GM12878 (cell line): Measurements from ENCODE around the gene CSMD2. TPM values are rescaled to one million over a fixed set of nuclear protein-coding genes. Genes with fewer than 3 reads are reported as not detected.

ENCODE experiments used
- ATAC-seq: fragments of 200-7000 bp; cut with Tn5 transposase; 3 replicates; pipeline ENCODE4 v1.9.1; 2020; ENCODE audit warnings: mild to moderate bottlenecking, moderate library complexity
- BruUV-seq: library from RNA; stranded (reverse); fragments of 400-500 nt; replicated peaks from 2 replicates; lab custom pipeline; 2021; lab: Mats Ljungman, UMichigan
- CTCF ChIA-PET: fragments of 300-600 bp; sonication (Branson Sonifier 250); formaldehyde crosslinking; extraction: SDS; loops from one replicate; lab custom pipeline; 2021; ENCODE audit warnings: inconsistent platforms; lab: Yijun Ruan, JAX
- POLR2A ChIA-PET: fragments of 350-600 bp; formaldehyde crosslinking; extraction: SDS; loops from one replicate; lab custom pipeline; 2021; ENCODE audit warnings: inconsistent platforms; lab: Charles Lee
- RAD21 ChIA-PET: fragments of 300-600 bp; sonication (Branson Sonifier 250); formaldehyde crosslinking; loops from one replicate; lab custom pipeline; 2023; ENCODE audit warnings: antibody characterized with exemption; ENCODE audit not compliant: unreplicated experiment; lab: Charles Lee
- SMC1A ChIA-PET: fragments of 300-600 bp; sonication (Branson Sonifier 250); formaldehyde crosslinking; loops from one replicate; lab custom pipeline; 2023; ENCODE audit not compliant: unreplicated experiment, uncharacterized antibody; lab: Charles Lee
- DNase-seq: peaks from one replicate; pipeline ENCODE4 v3.0.0-alpha.2; 2011; ENCODE audit warnings: low read depth, low spot score
- FAIRE-seq: peaks from 3 replicates; lab custom pipeline; 2011; peaks lifted over from hg19 to GRCh38; lab: Jason Lieb, UNC
- H2AFZ ChIP-seq: 2 replicates; pipeline ENCODE4 v1.6.0; 2011; ENCODE audit warnings: low read depth, low read length, control low read depth; ENCODE audit not compliant: control insufficient read depth
- H3K27ac ChIP-seq: 2 replicates; pipeline ENCODE4 v1.5.1; 2011; ENCODE audit warnings: control low read depth; ENCODE audit not compliant: control insufficient read depth, insufficient read depth
- H3K27me3 ChIP-seq, 2 experiments: replicated peaks in 1 of 2; 2 replicates each; pipeline versions ENCODE4 v1.6.0 to v1.6.1; 2011; ENCODE audit warnings: low read length in 1 of 2; ENCODE audit not compliant: control insufficient read depth in 2 of 2, insufficient read depth in 2 of 2
- H3K36me3 ChIP-seq, 2 experiments: 2 replicates each; pipeline ENCODE4 v1.5.1; 2011; ENCODE audit warnings: low read length in 1 of 2; ENCODE audit not compliant: control insufficient read depth in 2 of 2, insufficient read depth in 2 of 2
- H3K4me1 ChIP-seq: 2 replicates; pipeline ENCODE4 v1.6.1; 2011; ENCODE audit warnings: mild to moderate bottlenecking, low read length, moderate library complexity, mixed read lengths; ENCODE audit not compliant: control insufficient read depth, insufficient read depth
- H3K4me2 ChIP-seq: 2 replicates; pipeline ENCODE4 v1.6.0; 2011; ENCODE audit warnings: control low read depth; ENCODE audit not compliant: control insufficient read depth, insufficient read depth
- H3K4me3 ChIP-seq: fragments of 200-600 bp; sonication (generic); 2 replicates; pipeline ENCODE4 v1.5.1; 2016
- H3K79me2 ChIP-seq: 2 replicates; pipeline ENCODE4 v1.6.0; 2011; ENCODE audit warnings: low read length; ENCODE audit not compliant: control insufficient read depth, insufficient read depth
- H3K9ac ChIP-seq: 2 replicates; pipeline ENCODE4 v1.8.0; 2011; ENCODE audit warnings: low read length, control low read depth, mixed read lengths; ENCODE audit not compliant: control insufficient read depth, insufficient read depth
- H3K9me3 ChIP-seq: replicated peaks from 3 replicates; pipeline ENCODE4 v1.5.1; 2011; ENCODE audit warnings: mild to moderate bottlenecking, low read length; ENCODE audit not compliant: control insufficient read depth, insufficient read depth
- H4K20me1 ChIP-seq: 2 replicates; pipeline ENCODE4 v1.6.0; 2011; ENCODE audit not compliant: control insufficient read depth, insufficient read depth
- GABPA ChIP-seq: IDR thresholded peaks from 2 replicates; pipeline ENCODE4 v1.6.1; 2014; ENCODE audit warnings: antibody characterized with exemption, low read depth, mild to moderate bottlenecking, inconsistent platforms
- MXI1 ChIP-seq: fragments of 150-350 bp; IDR thresholded peaks from 2 replicates; pipeline ENCODE4 v1.6.1; 2011; ENCODE audit warnings: low read depth, mild to moderate bottlenecking, inconsistent platforms, low read length, improper control_type of control experiment
- MYC ChIP-seq: IDR thresholded peaks from 2 replicates; pipeline ENCODE4 v1.6.1; 2011; ENCODE audit warnings: mild to moderate bottlenecking, low read length, moderate library complexity, inconsistent platforms; ENCODE audit not compliant: insufficient read depth, insufficient replicate concordance, insufficient read length, severe bottlenecking
- NBN ChIP-seq: fragments of 450-650 bp; IDR thresholded peaks from 2 replicates; pipeline ENCODE4 v1.6.1; 2016
- NR2C2 ChIP-seq: IDR thresholded peaks from 2 replicates; pipeline ENCODE4 v1.6.1; 2011; ENCODE audit warnings: borderline replicate concordance, low read depth; ENCODE audit not compliant: control insufficient read depth, insufficient read length
- NRF1 ChIP-seq: conservative IDR thresholded peaks from 2 replicates; pipeline ENCODE4 v1.6.1; 2011; ENCODE audit warnings: mild to moderate bottlenecking, low read depth, low read length, improper control_type of control experiment
- RAD21 ChIP-seq: IDR thresholded peaks from 2 replicates; pipeline ENCODE4 v1.6.1; 2011; ENCODE audit warnings: mild to moderate bottlenecking, low read depth, low read length, moderate library complexity; ENCODE audit not compliant: insufficient read depth
- RELA ChIP-seq: fragments of 450-650 bp; IDR thresholded peaks from 2 replicates; pipeline ENCODE4 v1.8.0; 2014; ENCODE audit warnings: borderline replicate concordance; ENCODE audit not compliant: partially characterized antibody
- SIN3A ChIP-seq: IDR thresholded peaks from 2 replicates; pipeline ENCODE4 v1.6.1; 2012; ENCODE audit warnings: low read depth, low read length, improper control_type of control experiment
- SP1 ChIP-seq: IDR thresholded peaks from one replicate; pipeline ENCODE4 v1.6.1; 2011; ENCODE audit warnings: low read depth, low read length
- SRF ChIP-seq, 2 experiments: IDR thresholded peaks; 2 replicates each; pipeline ENCODE4 v1.6.1; 2011; ENCODE audit warnings: low read depth in 2 of 2, low read length in 2 of 2, mild to moderate bottlenecking in 1 of 2, moderate library complexity in 1 of 2
- STAT1 ChIP-seq: fragments of 450-650 bp; conservative IDR thresholded peaks from 2 replicates; pipeline ENCODE4 v1.6.1; 2014; ENCODE audit warnings: antibody characterized with exemption, mild to moderate bottlenecking
- STAT3 ChIP-seq: IDR thresholded peaks from 2 replicates; pipeline ENCODE4 v1.6.1; 2011; ENCODE audit warnings: low read depth, low read length, improper control_type of control experiment
- USF1 ChIP-seq: IDR thresholded peaks from 2 replicates; pipeline ENCODE4 v1.6.1; 2011; ENCODE audit warnings: borderline replicate concordance, low read depth, mild to moderate bottlenecking, moderate library complexity, mixed read lengths, low read length; ENCODE audit not compliant: insufficient read depth; ENCODE audit errors: extremely low read length
- USF2 ChIP-seq: IDR thresholded peaks from 2 replicates; pipeline ENCODE4 v1.6.1; 2011; ENCODE audit warnings: low read depth, low read length, improper control_type of control experiment, borderline replicate concordance
- ZNF274 ChIP-seq: IDR thresholded peaks from one replicate; pipeline ENCODE4 v1.8.0; 2011; ENCODE audit not compliant: insufficient read length, insufficient read depth
- WGBS: methylation state at CpG from one replicate; pipeline ENCODE4 v1.1.6; 2016; ENCODE audit warnings: low lambda C conversion rate; ENCODE audit not compliant: insufficient replicate concordance, insufficient coverage; ENCODE audit errors: missing lambda C conversion rate; 5-methylcytosine and 5-hydroxymethylcytosine counted together
- in situ Hi-C: fragments of 300-500 bp; cut with MboI; formaldehyde crosslinking; loops from 9 replicates; pipeline ENCODE4 v1.14.3; 2018; ENCODE audit warnings: mixed read lengths
- intact Hi-C: fragments of 100-400 bp; cut with micrococcal nuclease; formaldehyde crosslinking; loops from one replicate; pipeline ENCODE4 v1.14.2; 2022; ENCODE audit not compliant: unreplicated experiment
- polyA plus RNA-seq, 11 experiments: library from polyadenylated mRNA; depleted of rRNA in 4 of 11; unstranded in 6 of 11; stranded (reverse) in 5 of 11; fragments of >200 nt; fragmentation: Nextera tagmentation in 4 of 11; fragmentation: Illumina TruSeq in 1 of 11; extraction: Ambion mirVana in 4 of 11; extraction: Trizol in 1 of 11; gene quantifications; 1 replicate in 1 of 11; 2 replicates in 10 of 11; pipeline versions ENCODE4 v1.2.1 to v1.2.3, GENCODE V29; 2011 to 2016; ENCODE audit warnings: inconsistent platforms in 2 of 11, missing spikeins in 2 of 11, low read depth in 1 of 11
- total RNA-seq, 4 experiments: library from RNA; depleted of rRNA in 3 of 4; stranded (reverse); fragments of >200 nt in 3 of 4; fragmentation: Illumina TruSeq in 1 of 4; extraction: Trizol in 1 of 4; gene quantifications; 2 replicates each; pipeline versions ENCODE4 v1.2.1 to v1.2.3, GENCODE V29; 2013 to 2021

The CSMD2 gene
- total and polyA plus RNA-seq, 10 of the 15 experiments (the other 5 are each of a cell fraction or from before 2014, with no cell fraction given): under 0.01 TPM; not detected in 9

DNA sequence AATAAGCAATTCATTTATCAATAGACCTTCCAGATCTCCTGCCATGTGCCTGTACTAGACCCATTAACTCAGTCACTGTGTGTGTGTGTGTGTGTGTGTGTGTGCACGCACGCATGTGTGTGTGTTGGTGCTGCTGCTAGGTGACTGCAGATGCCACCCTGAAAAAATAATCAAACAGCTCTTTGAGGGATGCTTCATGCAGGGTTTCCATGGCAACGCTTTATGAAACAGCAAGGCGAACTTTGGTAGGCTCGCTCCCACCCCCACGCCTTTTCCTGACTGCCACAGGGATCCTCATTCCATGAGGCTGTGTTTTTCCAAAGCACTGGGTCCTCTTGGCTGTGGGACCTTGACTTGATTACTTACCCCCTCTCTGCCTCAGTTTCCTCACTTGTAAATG, 207.2 kb downstream of the CSMD2 start:
- Histone ChIP-seq H3K36me3 (no peaks in the 10 kb centered on the region), H3K9me3 (no peaks in the 10 kb centered on the region), H3K27me3 (no peaks in the 10 kb centered on the region), H3K4me3 (no peak overlapping the region), H2AFZ (no peak overlapping the region), H3K4me1 (no peaks in the 10 kb centered on the region), H3K27ac (no peak overlapping the region), H3K9ac (no peak overlapping the region), H3K79me2 (no peaks in the 10 kb centered on the region), H4K20me1 (no peaks in the 10 kb centered on the region), H3K4me2 (no peak overlapping the region)
- in situ Hi-C loops: no loop called here
- no peak for FAIRE-seq
- SMC1A ChIA-PET: no interaction called here
- RAD21 ChIA-PET: no interaction called here
- DNase-seq: no peak
- WGBS: 55% methylated on average over 6 of the region's 6 CpGs
- intact Hi-C loops: no loop called here
- no TSS peak for BruUV-seq
- CTCF ChIA-PET: no interaction called here
- TF ChIP-seq NRF1 (no peak), RAD21 (no peak), ZNF274 (no peak), RELA (no peak), USF2 (no peak), SIN3A (no peak), GABPA (no peak), SRF (IDR thresholded peaks at IDR 0.05; ENCODE audit: low read depth in 2 of 2, low read length in 2 of 2) (no peak), MYC (no peak), STAT1 (no peak), MXI1 (no peak), STAT3 (no peak), SP1 (no peak), USF1 (no peak), NBN (no peak), NR2C2 (no peak)
- POLR2A ChIA-PET: no interaction called here
- no peak for ATAC-seq
